Stimulated activated CD4-positive, alpha-beta T cell treated with anti-CD3 and anti-CD28 coated beads, TNF-alpha, amount 100 ng/mL, for 24 hours (primary cell): ENCODE measurements around the gene ARPC4.

ENCODE experiments used
- DNase-seq, 3 experiments: peaks; one replicate each; pipeline ENCODE4 v3.0.0-alpha.2; 2020; ENCODE audit warnings: low read depth in 3 of 3

The ARPC4 gene

GRCh38 chr3:9792405-9793160 lies at the start of gene ARPC4, which contains the start of gene TADA3:
ARPC4 (plus strand) TSS chr3:9793082; CDS start chr3:9793122, 40 bp downstream.
TADA3 (minus strand) TSS chr3:9792473; CDS start chr3:9791466, 1,007 bp downstream.
- peak; percentile 77 to 91 (median 84) for DNase-seq

DNA sequence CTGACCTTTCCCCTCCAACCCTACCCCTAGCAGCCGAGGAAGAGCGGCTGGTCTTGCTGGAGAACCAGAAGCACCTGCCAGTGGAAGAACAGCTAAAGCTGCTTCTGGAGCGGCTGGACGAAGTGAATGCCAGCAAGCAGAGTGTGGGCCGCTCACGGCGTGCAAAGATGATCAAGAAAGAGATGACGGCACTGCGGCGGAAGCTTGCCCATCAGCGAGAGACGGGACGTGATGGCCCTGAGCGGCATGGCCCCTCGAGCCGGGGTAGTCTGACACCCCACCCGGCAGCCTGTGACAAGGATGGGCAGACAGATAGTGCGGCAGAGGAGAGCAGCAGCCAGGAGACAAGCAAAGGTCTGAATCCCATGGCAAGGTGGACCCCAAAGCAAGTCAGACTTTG lies 49.3 kb upstream of the ARPC4 start:
- no peak for DNase-seq

DNA sequence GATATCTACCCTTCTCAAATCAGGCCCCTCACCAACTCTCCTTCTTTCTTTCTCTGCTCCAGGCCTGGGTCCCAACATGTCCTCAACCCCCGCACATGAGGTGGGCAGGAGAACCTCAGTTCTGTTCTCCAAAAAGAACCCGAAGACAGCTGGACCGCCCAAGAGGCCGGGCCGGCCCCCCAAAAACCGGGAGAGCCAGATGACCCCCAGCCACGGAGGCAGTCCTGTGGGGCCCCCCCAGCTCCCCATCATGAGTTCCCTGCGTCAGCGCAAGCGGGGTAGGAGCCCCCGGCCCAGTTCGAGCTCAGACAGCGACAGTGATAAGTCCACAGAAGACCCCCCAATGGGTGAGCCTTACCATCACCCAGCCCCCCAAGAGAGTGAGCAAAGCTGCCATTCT lies 48.7 kb upstream of the ARPC4 start:
- no peak for DNase-seq

- DNase-seq, result no peak
Observed at GRCh38 chr3:9745521-9745920, 47.4 kb upstream of the ARPC4 start.

DNA sequence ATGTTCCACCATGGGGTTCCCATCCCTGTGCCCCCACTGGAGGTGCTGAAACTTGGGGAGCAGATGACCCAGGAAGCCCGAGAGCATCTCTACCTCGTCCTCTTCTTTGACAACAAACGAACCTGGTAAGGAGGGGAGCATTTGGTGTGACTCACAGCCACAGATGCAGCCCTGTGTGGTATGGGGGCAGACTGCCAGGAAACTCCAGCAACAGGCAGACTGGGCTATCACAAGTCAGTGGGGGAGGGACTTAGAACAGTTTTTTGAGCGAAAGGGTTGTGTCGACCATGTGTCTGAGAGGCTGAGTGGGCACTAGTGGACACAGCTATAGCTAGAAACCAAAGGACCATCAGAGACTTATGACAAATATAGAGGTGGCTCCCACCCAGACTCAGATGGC lies 46.6 kb upstream of the ARPC4 start:
- no peak for DNase-seq

GRCh38 chr3:9747267-9747666 lies 45.6 kb upstream of the ARPC4 start:
- no peak for DNase-seq

DNA sequence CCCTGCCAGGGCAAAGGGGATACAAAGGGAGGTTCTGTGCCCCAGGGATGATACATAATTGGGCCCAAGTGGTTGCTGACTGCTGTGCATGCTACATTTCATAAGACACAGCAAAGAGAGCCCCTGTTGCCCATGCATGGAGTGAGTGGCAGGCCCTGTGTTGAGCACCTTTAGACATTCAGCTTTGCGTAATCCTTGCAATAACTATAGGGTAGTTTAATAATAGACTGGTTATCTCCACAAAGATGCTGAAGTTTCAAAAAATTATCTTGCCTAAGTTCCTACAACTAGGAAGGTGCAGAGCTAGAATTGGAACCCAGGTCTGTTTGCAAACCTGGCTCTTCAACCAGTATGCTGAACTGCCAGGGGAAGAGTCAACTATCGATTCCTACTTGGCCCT lies 44.9 kb upstream of the ARPC4 start:
- DNase-seq, result no peak

GRCh38 chr3:9749296-9749644 lies 43.6 kb upstream of the ARPC4 start:
- no peak for DNase-seq

DNA sequence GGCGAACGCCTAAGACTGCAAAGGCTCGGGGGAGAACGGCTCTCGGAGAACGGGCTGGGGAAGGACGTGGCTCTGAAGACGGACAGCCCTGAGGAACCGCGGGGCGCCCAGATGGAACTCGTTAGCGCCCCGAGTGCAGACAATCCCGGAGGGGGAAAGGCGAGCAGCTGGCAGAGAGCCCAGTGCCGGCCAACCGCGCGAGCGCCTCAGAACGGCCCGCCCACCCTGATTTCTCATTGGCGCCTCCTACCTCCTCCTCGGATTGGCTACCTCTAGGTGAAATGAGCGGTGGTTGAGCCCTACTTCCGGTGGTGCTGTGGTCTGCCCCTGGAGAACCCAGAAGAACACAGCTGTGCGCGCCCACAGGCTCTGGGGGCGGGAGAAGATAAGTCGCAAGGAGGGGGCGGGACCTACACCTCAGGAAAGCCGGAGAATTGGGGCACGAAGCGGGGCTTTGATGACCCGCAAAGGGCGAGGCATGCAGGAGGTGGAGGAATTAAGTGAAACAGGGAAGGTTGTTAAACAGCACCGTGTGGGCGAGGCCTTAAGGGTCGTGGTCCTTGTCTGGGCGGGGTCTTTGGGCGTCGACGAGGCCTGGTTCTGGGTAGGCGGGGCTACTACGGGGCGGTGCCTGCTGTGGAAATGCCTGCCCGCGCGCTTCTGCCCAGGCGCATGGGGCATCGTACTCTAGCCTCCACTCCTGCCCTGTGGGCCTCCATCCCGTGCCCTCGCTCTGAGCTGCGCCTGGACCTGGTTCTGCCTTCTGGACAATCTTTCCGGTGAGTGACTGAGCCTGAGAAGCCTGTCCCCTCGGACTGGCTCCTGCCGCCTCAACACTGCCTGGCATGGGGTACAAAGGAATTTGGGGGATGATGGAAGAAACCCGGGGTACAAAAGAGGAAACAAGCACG lies 43.0 kb upstream of the ARPC4 start, which contains the start of gene OGG1:
TSS of gene OGG1 (plus strand) at position 308 of the 911 bp plus-strand sequence. CDS start at position 643, 335 bp downstream.
- DNase-seq, result peak; percentile 85 to 96 (median 90)

- DNase-seq, result no peak
Observed at GRCh38 chr3:9750556-9751411, 42.1 kb upstream of the ARPC4 start.

GRCh38 chr3:9754678-9755077 lies 38.2 kb upstream of the ARPC4 start:
- no peak for DNase-seq

GRCh38 chr3:9757427-9757826 lies 35.5 kb upstream of the ARPC4 start:
- no peak for DNase-seq

DNA sequence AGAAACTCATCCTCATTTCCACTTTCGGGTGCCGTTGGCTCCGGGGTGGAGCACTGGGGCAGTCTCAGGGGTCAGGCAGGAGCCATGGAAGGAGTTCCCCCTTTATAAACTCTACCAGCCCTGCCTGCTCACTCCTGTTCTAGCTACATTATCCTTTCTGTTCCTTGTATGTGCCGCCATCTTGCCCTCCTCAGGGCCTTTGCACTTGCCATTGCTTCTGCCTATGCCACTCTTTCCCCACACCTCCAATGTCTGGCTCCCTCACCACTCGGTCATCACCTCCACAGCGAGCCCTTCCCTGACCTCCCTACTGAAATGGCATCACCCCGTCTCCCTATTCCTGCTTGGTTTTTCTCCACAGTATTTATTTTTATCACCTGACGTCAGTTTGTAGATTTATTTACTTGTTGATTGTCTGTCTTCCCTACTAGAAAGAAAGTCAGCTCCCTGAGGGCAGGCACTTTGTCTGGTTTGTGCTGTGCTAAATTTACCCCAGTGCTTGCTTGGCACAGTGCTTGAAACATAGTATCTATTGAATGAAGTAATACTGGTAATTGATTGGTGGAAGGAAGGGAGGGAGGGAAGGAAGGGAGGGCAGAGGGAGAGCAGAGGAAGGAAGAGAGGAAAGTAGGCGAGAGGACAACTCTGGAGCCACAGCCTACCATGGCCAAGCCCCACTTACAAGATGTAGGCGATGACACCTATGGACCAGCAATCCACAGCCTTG lies 31.9 kb upstream of the ARPC4 start:
- DNase-seq, result no peak

- DNase-seq, result no peak
Observed at GRCh38 chr3:9761919-9762318, 31.0 kb upstream of the ARPC4 start.

- no peak for DNase-seq
Observed at GRCh38 chr3:9762871-9763270, 30.0 kb upstream of the ARPC4 start.

DNA sequence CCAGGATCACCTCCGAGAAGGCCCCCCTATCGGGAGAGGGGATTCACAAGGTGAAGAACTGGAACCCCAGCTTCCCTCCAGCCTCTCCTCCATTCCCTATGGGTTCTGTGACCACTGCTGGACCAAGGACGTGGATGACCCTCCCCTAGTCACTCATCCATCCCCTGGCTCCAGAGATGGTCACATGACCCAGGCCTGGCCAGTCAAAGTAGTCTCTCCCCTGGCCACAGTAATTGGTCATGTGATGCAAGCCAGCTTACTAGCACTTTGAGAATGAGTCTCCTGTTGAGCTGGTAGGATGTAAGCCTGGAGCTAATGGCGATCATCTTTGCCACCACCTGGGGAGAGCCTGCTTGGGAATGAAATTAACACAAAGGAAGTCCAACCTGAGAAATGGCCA lies 27.0 kb upstream of the ARPC4 start:
- DNase-seq, result no peak

DNA sequence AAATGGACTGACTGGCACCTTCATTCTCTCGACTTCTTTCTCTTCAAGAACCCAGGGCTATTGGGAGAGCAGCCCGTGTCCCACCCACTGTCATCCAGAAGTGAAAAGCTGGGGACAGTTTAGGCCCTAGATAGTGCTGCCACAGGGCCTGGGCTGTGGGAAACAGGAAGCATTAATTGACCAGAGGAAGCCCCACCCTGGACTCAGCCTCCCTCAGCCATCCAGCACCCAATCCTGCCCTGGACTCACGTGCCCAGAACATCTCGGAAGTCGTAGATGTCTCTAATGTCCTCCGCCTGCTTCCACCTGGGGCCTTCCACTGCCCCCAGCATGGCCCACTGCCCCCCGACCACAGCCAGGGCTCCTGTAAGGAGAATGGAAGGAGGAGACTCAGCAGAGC lies 25.5 kb upstream of the ARPC4 start:
- no peak for DNase-seq

GRCh38 chr3:9768141-9768775 lies 24.6 kb upstream of the ARPC4 start:
- DNase-seq, result no peak

DNA sequence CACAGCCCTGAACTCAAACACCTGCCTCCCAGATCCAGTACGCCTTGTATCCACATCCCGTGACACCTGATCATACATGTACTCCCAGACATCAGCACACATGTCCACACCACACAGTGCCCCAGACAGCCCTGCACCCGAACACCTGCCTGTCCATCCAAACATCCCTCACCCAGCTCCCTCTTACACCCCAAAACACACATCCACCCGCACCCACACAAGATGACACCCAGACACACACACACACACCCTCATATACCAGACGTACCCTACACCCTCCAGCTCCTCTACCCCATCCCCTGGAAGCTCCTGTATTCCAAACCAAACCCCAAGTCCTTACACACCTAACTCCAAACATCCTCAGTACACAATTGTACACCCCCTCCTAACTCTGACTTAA lies 23.9 kb upstream of the ARPC4 start:
- DNase-seq, result no peak

DNA sequence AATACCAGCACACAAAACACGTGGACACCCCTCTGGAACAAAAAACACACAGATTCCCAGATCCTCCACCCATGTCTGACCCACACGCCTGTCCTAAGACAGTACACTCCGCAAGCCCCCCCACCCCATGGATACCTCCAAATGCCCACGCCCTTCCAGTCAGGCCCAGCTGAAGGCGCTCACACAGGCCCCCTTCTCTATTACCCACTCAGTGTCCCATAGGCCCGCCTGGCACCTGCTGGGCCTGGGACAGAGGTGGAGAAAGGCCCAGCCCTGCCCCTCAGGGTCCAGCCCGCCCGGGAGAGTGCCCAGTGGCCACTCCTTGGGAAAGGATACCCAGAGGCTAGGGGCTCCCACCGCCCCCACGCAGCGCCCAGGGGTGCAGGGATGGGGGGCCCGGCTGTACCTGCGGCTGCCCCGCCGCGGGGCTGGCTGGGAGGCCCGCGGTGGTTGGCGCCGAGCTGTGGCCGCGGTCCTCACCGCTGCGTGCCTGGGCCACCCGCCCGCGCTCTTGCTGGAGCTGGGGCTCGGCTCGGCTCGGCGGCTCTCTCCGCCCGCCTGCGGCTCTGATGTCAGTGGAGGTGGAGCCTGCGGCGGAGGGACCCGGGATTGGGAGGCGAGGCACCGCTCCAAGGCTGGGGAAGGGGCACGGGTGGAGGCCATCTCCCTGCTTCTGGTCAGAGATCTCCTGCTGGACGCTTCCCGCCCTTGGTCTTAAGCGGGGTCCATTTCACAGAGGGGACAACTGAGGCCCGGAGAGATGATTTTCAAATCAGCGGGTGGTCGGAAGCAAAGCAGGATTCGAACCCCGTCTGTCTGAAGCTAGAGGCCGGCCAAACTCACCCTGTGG lies 23.2 kb upstream of the ARPC4 start, which contains the start of gene CAMK1:
TSS of gene CAMK1 (minus strand) at position 522 of the 850 bp plus-strand sequence. CDS start 2,198 bp downstream, outside the sequence.
- peak in 2 of 3 experiments; percentile 43 to 71 for DNase-seq
